A549 treated with AZD9567 at 1 μM for 4 hours (cell line): ENCODE data around the gene HSPA8. TPM values are rescaled to one million over a fixed set of nuclear protein-coding genes. Genes with fewer than 3 reads are reported as not detected.

Source experiments
- total RNA-seq: library from RNA; stranded (reverse); fragments of 200-300 nt; extraction: Qiagen RNA extraction; gene quantifications from 5 replicates; pipeline ENCODE4 v1.2.3, GENCODE V29; 2022; ENCODE audit not compliant: insufficient read depth

The HSPA8 gene
- 1,481 to 2,588 TPM (median 1,683 TPM) in 5 replicates for total RNA-seq

GRCh38 chr11:123061403-123062157 is at the start of gene HSPA8:
Gene HSPA8 (minus strand): TSS chr11:123062136. CDS start chr11:123061324, 812 bp downstream.

Other genes with a start within 250 kb of the HSPA8 start
- gene CRTAM, start 223.6 kb downstream of the HSPA8 start, total RNA-seq, result 0.03 to 1.1 TPM in 2 of 5 replicates, not detected in the others
- 2.7 to 4.0 TPM (median 3.2 TPM) in 5 replicates for gene JHY, start 179.4 kb downstream of the HSPA8 start, total RNA-seq
- not detected in 5 replicates for gene BSX, start 80.3 kb downstream of the HSPA8 start, total RNA-seq
- 15.9 to 20.7 TPM (median 20.1 TPM) in 5 replicates for gene CLMP, start 133.1 kb upstream of the HSPA8 start, total RNA-seq